Fibroblast of the aortic adventitia (primary cell): Measurements from ENCODE around the gene BAZ1B. TPM values are rescaled to one million over a fixed set of nuclear protein-coding genes. Genes with fewer than 3 reads are reported as not detected.
"Not testable (repeated sequence)": the region's sequence is repeated elsewhere in the genome, so short reads cannot be mapped to it uniquely, and the experiment has no call there.

Experiments used
- DNase-seq: peaks from one replicate; pipeline ENCODE4 v3.0.0-alpha.2; 2010; ENCODE audit warnings: low read depth
- H3K4me3 ChIP-seq: 2 replicates; pipeline ENCODE4 v1.5.1; 2011; ENCODE audit warnings: low read depth, mild to moderate bottlenecking, control low read depth, low read length, moderate library complexity
- CTCF ChIP-seq: IDR thresholded peaks from 2 replicates; pipeline ENCODE4 v1.5.1; 2011; ENCODE audit warnings: mild to moderate bottlenecking, low read length, control low read depth, inconsistent platforms; ENCODE audit not compliant: insufficient read depth
- total RNA-seq: library from RNA; depleted of rRNA; stranded (reverse); fragments of >200 nt; gene quantifications from 2 replicates; pipeline ENCODE4 v1.2.3, GENCODE V29; 2012; ENCODE audit warnings: low replicate concordance

The BAZ1B gene
- total RNA-seq, 1 donor, result 75.6 TPM

GRCh38 chr7:73565675-73566340 is 43.7 kb upstream of the BAZ1B start:
- DNase-seq, result no peak
- H3K4me3 ChIP-seq, result no peak overlapping the region
- TF ChIP-seq CTCF, result no peak

- TF ChIP-seq CTCF, result no peak
- no peak overlapping the region for H3K4me3 ChIP-seq
- peak; percentile 78 for DNase-seq
These were observed 38.2 kb upstream of the BAZ1B start for GRCh38 chr7:73560109-73560835.

GRCh38 chr7:73557397-73558257 is 35.5 kb upstream of the BAZ1B start, which contains the start of gene BCL7B:
BCL7B (minus strand) TSS chr7:73557690; CDS start chr7:73557578, 112 bp downstream.
- H3K4me3 ChIP-seq, result peak within 1 kb of the TSS; percentile 84
- peak; percentile 46 for DNase-seq
- no peak for TF ChIP-seq CTCF

- no peak for TF ChIP-seq CTCF
- peak overlapping the region; percentile 84 for H3K4me3 ChIP-seq
- DNase-seq, result peak; percentile 86
These were observed 35.0 kb upstream of the BAZ1B start for GRCh38 chr7:73557108-73557396.

- H3K4me3 ChIP-seq, result peak overlapping the region; percentile 84
- DNase-seq, result no peak
- no peak for TF ChIP-seq CTCF
These were observed 34.4 kb upstream of the BAZ1B start for GRCh38 chr7:73556208-73557107.

GRCh38 chr7:73555411-73555982 is 33.4 kb upstream of the BAZ1B start:
- H3K4me3 ChIP-seq, result peak overlapping the region; percentile 84
- no peak for DNase-seq
- TF ChIP-seq CTCF, result no peak

GRCh38 chr7:73550093-73550492 is 28.0 kb upstream of the BAZ1B start:
- not testable (repeated sequence) for H3K4me3 ChIP-seq, DNase-seq
